CD4-positive, alpha-beta T cell treated with Interferon gamma for 1 hour (primary cell): ENCODE measurements around the gene CKS1B.
"Not testable (repeated sequence)": the region's sequence is repeated elsewhere in the genome, so short reads cannot be mapped to it uniquely, and the experiment has no call there.

Experiments used
- DNase-seq: peaks from one replicate; pipeline ENCODE4 v3.0.0-alpha.2; 2020

CKS1B gene

DNA sequence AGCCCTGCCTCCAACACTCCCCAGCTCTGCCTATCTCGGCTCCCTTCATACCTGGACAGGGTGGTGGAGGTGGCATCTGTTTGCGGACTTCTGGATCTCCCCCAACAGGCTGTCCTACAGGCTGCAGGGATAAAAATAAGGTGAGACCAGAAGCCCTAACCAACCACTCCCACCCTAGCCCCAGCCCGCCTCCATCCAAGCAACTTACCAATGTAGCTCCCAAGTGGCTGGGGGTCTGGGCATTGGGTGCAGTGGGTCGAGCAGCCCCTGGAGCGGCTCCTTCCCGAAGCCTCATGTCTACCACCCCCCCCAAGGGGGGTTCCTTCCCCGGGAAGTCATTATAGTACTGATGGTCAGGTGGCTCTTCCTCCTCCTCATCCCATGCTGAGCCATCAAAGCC lies 8.4 kb upstream of the CKS1B start:
- no peak for DNase-seq

DNA sequence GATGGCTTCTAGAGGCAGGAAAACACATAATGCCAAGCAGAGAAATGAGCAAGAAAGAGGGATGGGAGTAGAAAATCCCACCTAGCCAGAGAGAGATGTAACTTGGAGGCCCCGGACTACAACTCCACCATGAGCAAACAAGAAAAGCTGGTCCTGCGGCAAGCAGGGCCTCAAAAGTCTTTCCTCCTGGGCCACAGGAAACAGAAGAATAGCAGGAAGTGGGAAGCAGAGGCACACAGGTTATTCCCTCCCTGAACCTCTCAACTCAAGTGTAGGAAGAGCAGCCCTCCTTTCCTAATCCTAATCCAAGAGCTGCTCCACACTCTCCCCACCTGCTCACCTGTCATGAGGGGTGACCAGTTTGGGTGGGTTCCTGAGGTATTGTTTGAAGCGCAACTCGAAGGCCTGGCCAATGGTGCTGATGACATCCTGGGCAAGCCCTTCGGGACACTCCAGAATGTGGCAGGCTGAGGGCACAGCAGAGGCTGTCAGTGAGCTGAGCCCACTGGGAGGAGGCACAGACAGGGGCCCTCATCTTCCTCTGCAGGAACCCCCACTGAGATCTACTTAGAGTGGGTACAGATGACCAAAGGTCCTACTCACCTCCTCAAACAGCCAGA lies 7.0 kb upstream of the CKS1B start:
- DNase-seq, result no peak

DNA sequence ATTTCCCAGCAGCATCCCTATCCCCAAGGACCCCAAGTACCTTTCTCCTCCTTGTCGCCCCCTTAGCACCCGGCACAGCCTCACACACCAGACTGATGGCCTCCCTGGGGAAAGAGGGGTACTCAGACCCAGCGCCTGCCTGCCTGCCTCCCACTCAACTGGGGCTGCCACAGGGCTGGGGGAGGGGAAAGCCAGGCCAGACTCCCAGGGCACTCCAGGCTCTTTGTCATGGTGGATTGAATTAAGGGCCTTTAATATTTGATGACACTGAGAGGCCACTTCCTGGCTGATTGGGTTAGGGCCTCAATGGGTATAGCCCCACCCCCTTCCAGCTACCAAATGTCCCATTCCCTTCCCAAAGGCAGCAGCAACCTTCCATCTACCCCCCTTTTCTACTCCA lies 5.8 kb upstream of the CKS1B start:
- no peak for DNase-seq

DNA sequence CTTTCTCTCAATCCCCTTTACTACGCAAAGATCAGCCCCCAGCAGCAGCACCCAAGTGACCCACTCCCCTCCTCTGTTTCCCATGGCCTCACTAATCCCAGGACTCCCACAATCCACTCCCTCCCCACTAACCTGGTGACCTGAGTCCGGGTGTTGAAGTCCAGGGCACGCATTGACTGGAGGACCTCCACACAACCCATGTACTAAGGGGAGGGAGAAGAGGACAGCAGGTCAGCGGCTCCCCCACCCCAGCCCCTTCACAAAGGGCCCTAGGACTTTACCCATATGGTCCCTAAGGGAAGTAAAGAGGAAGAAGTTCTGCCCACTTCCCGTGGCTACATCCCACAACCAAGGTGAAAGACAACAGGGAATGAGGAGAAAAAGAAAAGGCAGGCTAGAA lies 5.2 kb upstream of the CKS1B start:
- DNase-seq, result no peak

DNA sequence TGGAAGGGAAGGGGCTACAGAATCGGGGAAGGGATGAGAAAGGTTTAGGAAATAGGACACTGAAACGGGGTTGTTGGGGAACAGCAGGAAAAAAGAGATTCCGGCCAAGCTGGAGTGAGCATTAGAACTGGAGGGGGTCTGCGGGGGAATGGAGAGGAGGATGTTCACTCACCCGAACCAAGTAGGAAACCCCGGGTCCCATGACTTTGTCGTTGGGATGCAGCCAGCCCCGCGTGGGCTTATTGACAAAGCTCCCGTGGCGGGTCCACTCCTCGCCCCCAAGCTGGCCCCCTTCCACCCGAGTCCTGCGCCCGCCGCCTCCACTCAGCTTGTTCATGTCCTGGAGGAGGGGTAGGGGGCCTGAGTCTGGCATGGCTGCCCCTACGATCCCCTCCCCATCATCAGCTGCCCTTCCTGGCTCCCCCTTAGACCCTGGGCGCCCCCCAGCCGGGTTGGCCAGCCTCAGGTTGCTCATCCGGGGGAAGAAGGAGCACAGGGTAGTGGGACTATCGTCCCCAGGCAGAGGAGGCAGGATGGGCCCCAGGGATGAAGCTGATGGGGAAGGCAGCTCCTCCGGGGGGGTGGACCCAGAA lies 4.5 kb upstream of the CKS1B start:
- no peak for DNase-seq

DNA sequence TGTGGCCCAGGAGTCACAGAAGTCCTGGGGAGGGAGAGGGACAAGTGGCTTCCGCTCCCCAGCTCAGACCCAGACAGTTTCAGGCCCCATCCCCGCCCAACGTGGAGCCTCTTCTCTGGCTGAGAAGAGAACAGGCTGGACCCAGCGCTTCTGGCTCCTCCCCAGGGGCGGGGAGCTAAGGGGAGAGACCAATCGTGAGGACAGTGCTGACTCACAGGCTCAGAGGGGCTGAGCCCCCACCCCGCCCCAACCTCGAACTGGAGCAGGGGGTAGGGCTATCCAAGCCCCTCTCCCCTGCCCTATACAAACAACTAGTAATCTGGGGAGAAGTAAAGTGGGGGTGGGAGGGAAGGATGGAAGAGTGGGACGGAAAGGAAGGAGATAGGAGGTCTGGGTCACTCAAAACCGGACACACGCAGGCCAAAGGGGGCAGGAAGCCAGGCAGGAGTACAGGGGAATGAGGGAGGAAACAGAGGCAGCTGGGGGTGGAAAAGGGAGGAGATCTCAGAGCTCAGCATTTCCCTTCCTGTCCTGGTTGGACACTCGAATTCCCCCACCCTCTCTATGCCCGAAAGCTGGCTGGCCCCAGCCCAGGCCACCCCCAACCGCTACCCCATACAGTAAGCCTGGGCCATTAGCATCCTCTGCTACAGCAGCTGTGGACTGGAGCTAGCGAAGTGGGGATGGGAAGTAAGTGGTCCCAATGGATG lies 3.7 kb upstream of the CKS1B start, which contains the start of gene SHC1:
TSS of gene SHC1 (minus strand) at position 117 of the 710 bp plus-strand sequence. CDS start 221 bp downstream, outside the sequence.
- DNase-seq, result peak; percentile 56

DNA sequence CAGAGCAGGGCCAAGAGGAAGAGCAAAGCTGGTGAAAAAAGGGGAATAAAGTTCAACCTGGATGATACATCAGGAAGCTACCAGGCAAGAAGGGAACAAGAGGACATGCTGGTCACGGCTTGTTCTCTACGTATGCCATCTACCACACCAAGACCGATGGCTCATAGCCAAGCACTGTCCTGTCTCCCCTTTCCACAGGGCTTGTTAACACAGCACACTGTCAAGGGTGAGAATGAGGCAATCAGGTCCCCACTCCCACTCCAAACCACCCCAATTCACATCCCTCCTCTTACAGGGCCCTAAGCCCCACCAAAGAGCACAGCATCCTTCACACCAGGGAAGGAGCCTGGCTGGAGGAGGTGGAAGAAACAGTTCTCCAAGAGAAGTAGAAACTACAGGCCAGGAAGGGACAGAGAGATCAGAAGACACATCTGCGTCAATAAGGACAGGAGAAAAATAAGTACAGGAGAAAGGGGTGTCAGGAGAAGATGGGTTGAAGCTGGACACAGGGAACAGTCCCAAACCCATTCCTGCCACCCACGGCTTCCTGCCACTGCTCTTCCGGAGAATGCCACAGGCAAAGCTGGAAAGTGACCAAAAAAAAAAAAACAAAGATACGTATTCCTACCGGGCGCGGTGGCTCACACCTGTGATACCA lies 3.0 kb upstream of the CKS1B start:
- DNase-seq, result no peak

DNA sequence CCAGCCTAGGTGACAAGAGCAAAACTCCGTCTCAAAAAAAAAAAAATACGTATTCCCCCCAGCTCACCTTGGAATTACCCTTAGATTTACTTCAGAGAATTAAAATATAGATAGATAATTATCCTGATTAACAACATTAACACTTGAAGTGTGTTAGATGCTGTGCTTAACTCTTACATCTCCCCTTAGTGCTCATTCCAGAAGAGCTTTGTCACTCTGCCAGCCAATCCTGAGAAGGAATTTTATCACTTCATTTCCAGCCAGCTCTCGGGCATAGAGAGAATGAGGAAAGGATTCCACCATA lies 2.3 kb upstream of the CKS1B start:
- no peak for DNase-seq

DNA sequence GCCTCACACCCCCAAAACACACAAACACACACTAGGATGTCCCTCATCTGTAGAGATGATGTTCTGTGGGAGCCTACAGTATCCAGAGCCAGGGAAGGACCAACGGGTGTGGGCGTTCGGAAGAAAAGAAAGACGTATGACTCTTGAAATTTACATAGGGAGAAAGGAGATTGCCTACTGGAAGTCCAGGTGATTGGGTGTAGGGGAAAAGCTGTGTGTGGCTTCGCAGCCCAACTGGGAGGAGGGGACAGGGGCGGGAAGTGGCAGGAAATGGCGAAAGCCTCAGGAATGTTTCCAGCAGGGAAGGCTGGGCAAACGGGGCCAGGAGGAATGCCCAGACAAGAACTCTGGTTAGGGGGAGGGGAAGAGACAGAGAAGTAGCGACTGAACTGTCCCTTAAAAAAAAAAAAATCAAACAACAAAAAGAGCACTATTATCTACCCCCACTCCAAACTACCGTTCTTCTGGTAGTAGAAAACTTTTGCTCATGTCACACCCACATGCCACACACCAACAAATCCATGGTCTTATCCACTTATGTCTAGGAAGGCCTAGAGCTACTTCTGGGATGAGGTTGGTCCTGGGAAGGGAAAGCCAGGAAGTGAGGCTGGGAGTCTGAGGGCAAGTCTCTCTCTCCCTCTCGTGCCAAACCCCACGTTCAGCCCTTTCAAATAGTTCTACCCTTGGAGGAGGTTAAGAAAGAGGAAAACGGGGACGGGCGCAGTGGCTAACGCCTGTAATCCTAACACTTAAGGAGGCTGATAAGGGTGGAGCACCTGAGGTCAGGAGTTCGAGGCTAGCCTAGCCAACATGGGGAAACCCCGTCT lies 1.8 kb upstream of the CKS1B start:
- no peak for DNase-seq

DNA sequence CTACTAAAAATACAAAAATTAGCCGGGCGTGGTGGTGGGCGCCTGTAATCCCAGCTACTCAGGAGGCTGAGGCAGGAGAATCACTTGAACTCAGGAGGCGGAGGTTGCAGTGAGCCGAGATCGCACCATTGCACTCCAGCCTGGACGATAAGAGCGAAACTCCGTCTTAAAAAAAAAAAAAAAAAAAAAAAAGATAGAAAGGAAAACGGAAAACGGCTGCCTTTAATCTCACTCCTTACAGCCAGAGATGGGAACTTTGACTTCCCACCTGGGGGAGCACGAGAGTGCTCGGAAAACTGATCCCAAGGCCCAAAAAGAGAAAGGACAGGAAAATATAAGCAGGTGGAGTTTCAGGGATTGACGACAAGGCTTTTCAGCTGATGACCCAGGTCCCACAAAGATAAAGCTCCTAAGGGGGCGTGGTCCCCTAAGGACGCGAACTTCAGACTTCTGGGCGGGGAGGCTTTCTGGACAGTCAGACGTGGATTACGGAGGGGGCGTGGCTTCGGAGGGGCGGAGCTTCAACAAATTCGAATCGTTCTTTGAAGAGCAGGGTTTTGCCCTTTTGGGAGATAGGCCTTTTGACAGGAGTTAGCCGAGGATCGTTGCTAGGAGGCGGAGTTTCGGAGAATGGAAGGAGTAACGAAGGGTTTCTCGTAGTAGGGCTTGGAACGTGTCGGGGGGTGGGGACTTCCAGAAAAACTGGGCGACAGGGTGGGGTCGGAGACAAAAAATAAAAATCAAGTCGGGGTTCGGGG lies 958 bp upstream of the CKS1B start:
- DNase-seq, result peak; percentile 92

DNA sequence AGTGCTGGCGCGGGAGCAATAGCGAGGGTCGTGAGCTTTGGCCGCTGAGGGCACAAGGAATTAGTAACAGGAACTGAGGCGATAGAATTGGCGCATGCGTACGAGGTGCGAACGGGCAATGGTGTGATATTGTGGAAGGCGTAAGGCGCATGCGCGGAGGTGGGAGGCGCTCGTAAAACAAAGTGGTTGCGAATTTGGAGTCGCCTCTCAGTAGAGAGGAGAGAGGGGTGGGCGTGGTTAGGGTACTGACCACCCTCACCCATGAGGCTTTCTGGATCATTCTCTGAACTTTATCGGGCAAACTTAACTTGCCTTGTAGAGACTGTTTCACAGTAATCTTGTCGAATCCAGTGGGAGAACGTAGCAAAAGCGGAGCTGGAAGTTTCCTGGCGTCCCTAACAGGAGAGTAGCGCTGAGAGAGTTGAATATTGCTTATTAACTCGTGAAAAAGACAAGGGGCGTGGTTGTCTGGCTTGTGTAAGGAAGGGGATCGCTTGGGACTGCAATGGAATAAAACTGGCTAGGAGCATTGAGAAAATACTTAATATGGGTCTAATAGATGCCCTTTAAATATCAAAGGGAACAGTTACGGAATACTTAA lies 427 bp downstream of the CKS1B start:
- DNase-seq, result peak; percentile 95

DNA sequence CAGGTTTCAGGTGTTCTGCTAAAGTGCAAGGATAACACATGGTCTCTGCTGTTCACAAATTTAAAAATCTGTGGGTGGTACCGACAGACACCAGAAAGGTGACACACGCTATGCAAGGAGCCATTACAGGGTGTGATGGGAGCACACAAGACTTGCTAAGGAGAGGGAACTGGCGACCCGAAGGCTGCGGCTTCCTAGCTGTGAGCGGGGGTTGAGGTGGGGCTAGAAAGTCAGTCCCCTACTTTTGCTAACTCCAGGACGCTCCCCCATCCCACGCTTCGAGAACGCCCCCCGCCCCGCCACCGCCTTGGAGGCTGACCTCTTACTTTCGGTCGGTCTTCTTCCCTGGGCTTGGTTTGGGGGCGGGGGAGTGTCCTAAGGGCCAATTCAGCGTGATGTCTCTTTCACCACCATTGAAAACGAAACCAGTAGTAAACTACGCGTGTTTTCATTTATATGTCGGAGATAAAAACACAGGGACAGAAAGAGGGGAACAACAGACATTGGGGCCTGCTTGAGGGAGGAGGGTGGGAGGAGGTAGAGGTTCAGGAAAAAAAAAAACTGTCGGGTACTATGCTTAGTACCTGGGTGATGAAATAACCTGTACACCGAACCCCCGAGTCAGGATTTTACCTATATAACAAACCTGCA lies 1.1 kb downstream of the CKS1B start:
- peak; percentile 52 for DNase-seq

DNA sequence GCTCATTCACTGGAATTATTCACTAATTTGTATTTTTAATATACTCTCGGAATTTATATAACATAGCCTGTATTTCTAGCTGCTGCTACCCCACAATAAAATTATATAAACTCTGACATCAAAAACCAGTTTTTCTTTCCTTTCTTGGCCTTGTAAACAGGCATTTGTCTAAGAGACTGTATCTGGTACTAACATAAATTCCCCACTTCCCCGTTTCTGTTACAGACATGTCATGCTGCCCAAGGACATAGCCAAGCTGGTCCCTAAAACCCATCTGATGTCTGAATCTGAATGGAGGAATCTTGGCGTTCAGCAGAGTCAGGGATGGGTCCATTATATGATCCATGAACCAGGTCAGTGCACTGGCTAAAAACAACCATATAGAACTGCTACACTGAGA lies 3.3 kb downstream of the CKS1B start:
- DNase-seq, result not testable (repeated sequence)

DNA sequence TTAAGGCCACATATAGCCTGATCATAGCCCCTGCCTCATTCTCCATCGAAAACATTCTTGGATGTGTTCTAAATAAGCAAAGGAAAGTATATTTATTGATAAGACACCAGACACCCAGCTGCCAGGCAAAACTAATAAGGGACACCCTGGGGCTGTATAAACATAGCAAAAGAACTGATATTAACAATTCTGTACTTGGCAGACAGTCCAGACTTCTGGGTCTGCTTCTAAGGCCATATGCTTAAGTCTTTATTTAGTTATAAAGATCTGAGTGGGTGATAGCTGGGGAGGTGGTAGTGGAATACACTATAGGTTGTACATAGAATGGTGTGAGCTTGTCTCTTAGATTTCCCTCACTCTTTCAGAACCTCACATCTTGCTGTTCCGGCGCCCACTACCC lies 3.9 kb downstream of the CKS1B start:
- DNase-seq, result no peak

DNA sequence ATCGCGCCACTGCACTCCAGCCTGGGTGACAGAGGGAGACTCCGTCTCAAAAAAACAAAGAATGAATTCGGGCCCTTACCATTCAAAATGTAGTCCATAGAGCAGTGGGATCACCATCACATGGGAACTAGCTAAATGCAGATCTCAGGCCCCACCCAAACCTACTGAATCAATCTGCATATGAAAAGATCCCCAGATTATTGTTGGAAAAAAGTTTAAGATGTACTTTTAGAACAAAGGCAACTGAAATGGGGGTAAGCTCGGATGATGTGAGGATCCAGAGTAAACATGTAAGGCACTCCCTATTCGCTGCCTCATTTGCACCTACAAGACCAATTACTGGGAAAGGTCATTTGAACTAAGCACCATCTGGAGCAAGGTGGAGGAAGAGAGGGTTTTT lies 7.9 kb downstream of the CKS1B start:
- no peak for DNase-seq

DNA sequence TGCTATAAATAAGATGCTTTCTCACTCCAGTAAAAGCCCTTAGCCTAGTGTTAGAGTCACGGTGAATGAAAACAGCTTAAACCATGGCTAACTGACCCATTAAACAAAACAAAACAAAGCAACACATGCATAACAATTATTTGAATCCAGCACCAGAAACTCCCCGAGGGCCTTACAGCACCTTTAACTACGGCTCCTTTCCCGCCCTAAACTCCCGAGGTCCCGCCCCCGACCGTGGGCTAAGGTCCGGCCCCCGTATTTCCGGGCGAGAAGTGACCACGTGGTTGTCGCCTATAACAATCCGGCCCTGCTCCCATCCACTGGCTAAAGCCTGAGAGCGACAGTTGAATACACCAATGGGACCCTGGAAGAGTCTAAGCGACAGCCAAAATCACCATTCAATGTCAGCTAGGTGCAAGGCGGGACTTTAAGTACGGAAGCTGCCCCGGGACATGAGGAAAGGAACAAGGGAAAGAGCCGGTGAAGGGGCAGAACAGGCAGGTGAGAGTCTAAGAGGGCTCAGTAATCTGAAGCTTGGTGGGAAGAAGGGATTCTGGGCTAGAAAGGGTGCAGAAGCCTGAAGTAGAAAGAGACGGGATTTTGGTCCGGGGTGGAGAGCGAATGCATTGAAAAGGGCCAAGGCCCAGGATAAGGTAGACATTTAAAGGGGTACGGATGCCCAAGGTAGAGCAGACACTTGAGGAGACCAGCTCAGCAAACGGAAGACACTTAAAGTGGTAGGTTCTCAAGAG lies 8.6 kb downstream of the CKS1B start, which contains the start of gene FLAD1:
TSS of gene FLAD1 (plus strand) at position 448 of the 752 bp plus-strand sequence. CDS start 351 bp downstream, outside the sequence.
- peak; percentile 96 for DNase-seq

DNA sequence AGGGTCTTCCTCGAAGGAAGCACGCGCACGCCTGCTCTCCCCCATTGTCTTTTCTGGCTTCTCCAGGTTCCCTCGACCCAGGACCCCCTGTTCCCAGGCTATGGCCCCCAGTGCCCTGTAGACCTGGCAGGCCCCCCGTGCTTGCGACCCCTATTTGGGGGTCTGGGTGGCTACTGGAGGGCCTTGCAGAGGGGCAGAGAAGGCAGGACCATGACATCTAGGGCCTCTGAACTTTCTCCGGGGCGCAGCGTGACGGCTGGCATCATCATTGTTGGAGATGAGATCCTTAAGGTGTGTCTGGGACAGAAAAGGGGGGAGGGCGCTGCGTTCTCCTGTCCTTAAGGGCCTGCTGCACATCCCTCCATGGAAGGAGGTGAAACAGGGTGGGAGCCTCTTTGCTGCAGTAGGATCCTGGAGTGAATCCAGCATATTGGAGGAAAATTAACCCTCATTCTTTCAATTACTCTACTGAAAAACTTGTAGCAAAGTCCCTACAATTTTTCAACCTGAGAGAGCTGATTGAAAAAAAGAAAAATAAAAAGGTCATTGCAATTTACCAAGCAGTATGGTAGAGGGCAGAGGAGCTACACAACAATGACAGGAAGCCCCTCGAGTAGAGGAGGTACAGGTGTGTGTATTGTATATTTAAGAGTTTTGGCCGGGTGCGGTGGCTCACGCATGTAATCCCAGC lies 9.4 kb downstream of the CKS1B start:
- DNase-seq, result no peak

DNA sequence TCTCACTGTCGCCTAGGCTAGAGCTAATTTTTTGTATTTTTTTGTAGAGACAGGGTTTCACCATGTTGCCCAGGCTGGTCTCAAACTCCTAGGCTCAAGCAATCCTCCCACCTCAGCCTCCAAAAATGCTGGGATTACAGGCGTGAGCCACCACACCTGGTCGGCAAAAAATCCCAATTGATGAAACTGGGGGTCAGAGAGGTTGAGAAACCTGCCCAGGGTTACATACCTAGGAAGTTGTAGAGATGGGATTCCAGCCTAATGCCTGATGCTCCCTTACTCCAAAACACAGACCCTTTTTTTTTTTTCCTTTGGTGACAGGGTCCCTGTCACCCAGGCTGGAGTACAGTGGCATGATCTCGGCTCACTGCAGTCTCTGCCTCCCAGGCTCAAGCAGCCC lies 12.3 kb downstream of the CKS1B start:
- not testable (repeated sequence) for DNase-seq

DNA sequence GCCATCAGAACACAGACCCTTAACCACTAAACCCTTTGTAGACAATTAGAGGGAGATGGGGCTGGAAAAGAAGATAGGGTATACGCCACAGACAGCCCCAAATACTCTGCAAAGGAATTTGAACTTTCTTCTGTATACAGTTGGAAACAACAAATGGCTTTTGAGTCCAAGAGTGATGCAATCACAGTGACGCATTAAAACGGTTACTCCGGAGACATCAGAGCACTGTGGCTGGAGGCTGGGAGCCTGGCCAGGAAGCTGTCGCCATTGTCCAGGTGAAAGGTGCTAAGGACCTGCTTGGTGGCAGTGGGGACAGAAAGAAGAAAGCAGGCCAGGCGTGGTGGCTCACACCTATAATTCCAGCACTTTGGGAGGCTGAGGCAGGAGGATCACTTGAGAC lies 12.8 kb downstream of the CKS1B start:
- DNase-seq, result no peak
